A549 (cell line): Measurements from ENCODE around the gene SCNN1A. TPM values are rescaled to one million over a fixed set of nuclear protein-coding genes. Genes with fewer than 3 reads are reported as not detected.

Source experiments
- ATAC-seq, 2 experiments: fragments of 200-7000 bp in 1 of 2; fragments of >200 bp in 1 of 2; cut with Nextera tagmentation in 1 of 2; cut with Tn5 transposase in 1 of 2; 3 replicates each; pipeline versions ENCODE4 v1.8.0 to v1.9.1; 2018 to 2020; ENCODE audit warnings: mild to moderate bottlenecking in 1 of 2, moderate library complexity in 1 of 2
- CTCF ChIA-PET: fragments of 300-600 bp; sonication (Branson Sonifier 250); formaldehyde crosslinking; extraction: SDS; loops from one replicate; lab custom pipeline; 2021; ENCODE audit warnings: antibody characterized with exemption, inconsistent platforms; lab: Yijun Ruan, JAX
- POLR2A ChIA-PET: fragments of 350-600 bp; formaldehyde crosslinking; extraction: SDS; loops from one replicate; lab custom pipeline; 2021; ENCODE audit warnings: antibody characterized with exemption, inconsistent platforms; lab: Yijun Ruan, JAX
- DNase-seq, 2 experiments: peaks; one replicate each; pipeline versions ENCODE4 v3.0.0 to v3.0.0-alpha.2; 2011 to 2016; ENCODE audit warnings: low read depth in 1 of 2, low spot score in 1 of 2
- FAIRE-seq: peaks from 2 replicates; lab custom pipeline; 2011; peaks lifted over from hg19 to GRCh38; lab: Jason Lieb, UNC
- H3K27ac ChIP-seq, 2 experiments: fragments of >200 bp; sonication (Bioruptor Twin); formaldehyde crosslinking; 3 replicates each; pipeline ENCODE4 v1.5.1; 2016 to 2017
- H3K4me1 ChIP-seq: fragments of >200 bp; sonication (Bioruptor Twin); formaldehyde crosslinking; 3 replicates; pipeline ENCODE4 v1.6.1; 2016
- H3K4me2 ChIP-seq: fragments of >200 bp; sonication (Bioruptor Twin); formaldehyde crosslinking; 3 replicates; pipeline ENCODE4 v1.6.1; 2016
- H3K4me3 ChIP-seq: fragments of >200 bp; sonication (Bioruptor Twin); formaldehyde crosslinking; 3 replicates; pipeline ENCODE4 v1.5.1; 2016
- H3K9me3 ChIP-seq: fragments of >200 bp; sonication (Bioruptor Twin); formaldehyde crosslinking; 3 replicates; pipeline ENCODE4 v1.6.1; 2016
- BHLHE40 ChIP-seq: IDR thresholded peaks from 2 replicates; pipeline ENCODE4 v1.6.1; 2012; ENCODE audit warnings: low read depth, low read length, inconsistent platforms
- CBX2 ChIP-seq: fragments of 200-600 bp; sonication (generic); IDR thresholded peaks from 2 replicates; pipeline ENCODE4 v1.6.1; 2016; ENCODE audit warnings: low read depth, mild to moderate bottlenecking, borderline replicate concordance
- ELK1 ChIP-seq: fragments of 150-350 bp; IDR thresholded peaks from 2 replicates; pipeline ENCODE4 v1.6.1; 2014; ENCODE audit warnings: low read depth, mild to moderate bottlenecking, low read length
- FOSB ChIP-seq: fragments of 250-450 bp; sonication (Bioruptor Pico); IDR thresholded peaks from 2 replicates; pipeline ENCODE4 v1.5.0; 2020; ENCODE audit warnings: mild to moderate bottlenecking, moderate library complexity
- HMGXB4 ChIP-seq: fragments of 250-450 bp; sonication (Bioruptor Pico); IDR thresholded peaks from 2 replicates; pipeline ENCODE4 v1.5.0; 2021; ENCODE audit warnings: mild to moderate bottlenecking, moderate library complexity, borderline replicate concordance
- HOXB5 ChIP-seq: fragments of 250-450 bp; sonication (Bioruptor Pico); IDR thresholded peaks from 2 replicates; pipeline ENCODE4 v1.5.0; 2020; ENCODE audit warnings: mild to moderate bottlenecking, moderate library complexity
- JUN ChIP-seq, 2 experiments: fragments of >200 bp; sonication (Bioruptor Twin); formaldehyde crosslinking; IDR thresholded peaks; 2 replicates in 1 of 2; 3 replicates in 1 of 2; pipeline ENCODE4 v1.6.1; 2016 to 2017
- KDM1A ChIP-seq: fragments of 200-600 bp; sonication (generic); IDR thresholded peaks from 2 replicates; pipeline ENCODE4 v1.6.1; 2016; ENCODE audit warnings: low read depth, mild to moderate bottlenecking
- NFE2L2 ChIP-seq: fragments of 150-350 bp; conservative IDR thresholded peaks from 2 replicates; pipeline ENCODE4 v1.6.1; 2014; ENCODE audit warnings: low read length
- PHF8 ChIP-seq: fragments of 200-600 bp; sonication (generic); IDR thresholded peaks from 2 replicates; pipeline ENCODE4 v1.6.1; 2016; ENCODE audit warnings: low read depth, mild to moderate bottlenecking, antibody characterized with exemption, moderate library complexity, borderline replicate concordance
- POLR2AphosphoS2 ChIP-seq: conservative IDR thresholded peaks from 2 replicates; pipeline ENCODE4 v1.6.1; 2012; ENCODE audit warnings: low read length, improper control_type of control experiment, inconsistent platforms
- RARB ChIP-seq: fragments of 250-450 bp; sonication (Bioruptor Pico); IDR thresholded peaks from 2 replicates; pipeline ENCODE4 v1.8.0; 2021; ENCODE audit warnings: mild to moderate bottlenecking, moderate library complexity
- REST ChIP-seq: fragments of 200-600 bp; sonication (generic); IDR thresholded peaks from 2 replicates; pipeline ENCODE4 v1.6.1; 2016; ENCODE audit warnings: antibody characterized with exemption, mild to moderate bottlenecking, moderate library complexity
- RFX5 ChIP-seq: fragments of 450-650 bp; IDR thresholded peaks from 2 replicates; pipeline ENCODE4 v1.7.1; 2014; ENCODE audit warnings: antibody characterized with exemption, mild to moderate bottlenecking, moderate library complexity
- SMC3 ChIP-seq: fragments of >200 bp; sonication (Bioruptor Twin); formaldehyde crosslinking; IDR thresholded peaks from 3 replicates; pipeline ENCODE4 v1.6.1; 2018; ENCODE audit warnings: inconsistent platforms
- TFCP2L1 ChIP-seq: fragments of 250-450 bp; sonication (Bioruptor Pico); IDR thresholded peaks from 2 replicates; pipeline ENCODE4 v1.5.0; 2021; ENCODE audit warnings: mild to moderate bottlenecking
- TP53 ChIP-seq: fragments of 250-450 bp; sonication (Bioruptor Pico); IDR thresholded peaks from 2 replicates; pipeline ENCODE4 v1.5.0; 2021; ENCODE audit warnings: mild to moderate bottlenecking, moderate library complexity
- ZFP36 ChIP-seq: fragments of 450-650 bp; IDR thresholded peaks from 2 replicates; pipeline ENCODE4 v1.6.1; 2014; ENCODE audit warnings: borderline replicate concordance; ENCODE audit not compliant: partially characterized antibody
- WGBS: methylation state at CpG from one replicate; pipeline ENCODE4 v1.1.6; 2017; ENCODE audit errors: missing lambda C conversion rate; 5-methylcytosine and 5-hydroxymethylcytosine counted together
- polyA plus RNA-seq, 4 experiments: library from polyadenylated mRNA; depleted of rRNA in 3 of 4; stranded (reverse); fragments of >200 nt; fragmentation: RNase III in 1 of 4; extraction: RNeasy Plus Mini Kit Qiagen cat#74134 plus additional on column Dnase treatment in 1 of 4; gene quantifications; 2 replicates in 3 of 4; 3 replicates in 1 of 4; pipeline ENCODE4 v1.2.3, GENCODE V29; 2011 to 2017
- TF ChIP-seq, protein P1 (sequence below): IDR thresholded peaks from 2 replicates; pipeline ENCODE4 v1.6.1; 2012

The SCNN1A gene
- polyA plus RNA-seq, 2 of the 4 experiments (the other 2 are of a cell fraction): 6.0 to 7.0 TPM

DNA sequence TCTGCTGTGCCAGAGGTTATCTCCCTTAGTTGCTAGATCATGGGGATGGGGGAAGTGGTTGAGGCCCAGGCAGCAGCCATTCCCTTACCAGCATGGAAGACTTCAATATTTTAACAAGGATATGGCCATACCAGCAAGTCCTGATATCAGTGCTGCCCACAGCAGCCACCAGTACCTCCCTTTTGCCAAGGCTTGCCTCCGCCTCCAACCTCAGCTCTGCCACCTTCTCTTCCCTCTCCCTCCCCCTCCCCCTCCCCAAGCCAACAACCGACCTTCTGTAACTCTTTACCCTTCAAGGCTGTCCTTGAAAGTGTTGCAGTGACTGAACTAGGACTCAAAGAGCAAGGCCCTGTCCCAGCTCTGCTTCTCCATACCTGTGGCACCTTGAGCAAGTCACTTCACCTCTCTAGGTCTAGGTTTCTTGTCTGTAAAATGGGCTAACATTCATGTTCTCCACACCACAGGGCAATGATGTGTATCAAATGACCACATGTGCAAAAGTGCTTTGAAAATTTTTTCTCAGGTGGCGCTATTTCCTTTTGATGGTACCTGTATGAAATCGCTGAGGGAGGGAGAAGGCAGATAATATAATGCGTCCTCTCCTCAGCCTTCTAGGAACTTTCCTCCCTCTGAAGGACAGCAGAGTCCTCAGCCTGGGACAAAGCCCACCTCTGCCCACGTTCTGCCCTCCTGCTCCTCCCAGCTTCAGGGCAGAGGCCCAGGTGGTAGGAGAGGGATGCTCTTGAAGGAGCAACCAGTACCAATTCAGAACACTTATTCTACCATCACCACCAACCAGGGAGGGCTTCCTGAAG lies 50.2 kb downstream of the SCNN1A start:
- Histone ChIP-seq H3K4me1 (peaks cover 93% of the 10 kb centered on the region), H3K4me3 (no peak overlapping the region), H3K27ac (peak overlapping the region; percentile 81 to 95), H3K4me2 (peak overlapping the region; percentile 64), H3K9me3 (no peaks in the 10 kb centered on the region)
- 0 out of 2 replicates have a peak, but pooled peaks have one; percentile 38 for TF ChIP-seq TP53
- TF ChIP-seq, protein P1, sequence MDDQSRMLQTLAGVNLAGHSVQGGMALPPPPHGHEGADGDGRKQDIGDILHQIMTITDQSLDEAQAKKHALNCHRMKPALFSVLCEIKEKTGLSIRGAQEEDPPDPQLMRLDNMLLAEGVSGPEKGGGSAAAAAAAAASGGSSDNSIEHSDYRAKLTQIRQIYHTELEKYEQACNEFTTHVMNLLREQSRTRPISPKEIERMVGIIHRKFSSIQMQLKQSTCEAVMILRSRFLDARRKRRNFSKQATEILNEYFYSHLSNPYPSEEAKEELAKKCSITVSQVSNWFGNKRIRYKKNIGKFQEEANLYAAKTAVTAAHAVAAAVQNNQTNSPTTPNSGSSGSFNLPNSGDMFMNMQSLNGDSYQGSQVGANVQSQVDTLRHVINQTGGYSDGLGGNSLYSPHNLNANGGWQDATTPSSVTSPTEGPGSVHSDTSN: no peak
- TF ChIP-seq CBX2: no peak
- no peak for TF ChIP-seq ELK1
- TF ChIP-seq JUN (IDR thresholded peaks at IDR 0.05): peak in 1 of 2 experiments; percentile 6; a peak in 1 of 5 replicates
- no peak for TF ChIP-seq FOSB (CRISPR knock-in tag)
- no peak for TF ChIP-seq BHLHE40
- no peak for TF ChIP-seq HOXB5 (CRISPR knock-in tag)
- no peak for TF ChIP-seq NFE2L2
- no peak for TF ChIP-seq RARB (CRISPR knock-in tag)
- TF ChIP-seq HMGXB4 (CRISPR knock-in tag): peak; percentile 61; the same call in 1 of the 2 replicates
- no peak for TF ChIP-seq RFX5
- TF ChIP-seq REST: 0 out of 2 replicates have a peak, but pooled peaks have one; percentile 21
- TF ChIP-seq TFCP2L1 (CRISPR knock-in tag): 0 out of 2 replicates have a peak, but pooled peaks have one; percentile 21
- TF ChIP-seq POLR2AphosphoS2: 0 out of 2 replicates have a peak, but pooled peaks have one; percentile 59
- TF ChIP-seq ZFP36: peak; percentile 41
- TF ChIP-seq PHF8: no peak
- TF ChIP-seq KDM1A: peak; percentile 65; the same call in 1 of the 2 replicates
- TF ChIP-seq SMC3: no peak
- ATAC-seq: peak in 1 of 2 experiments; percentile 1; a peak in 1 of 6 replicates
- ChIA-PET POLR2A (interaction anchor here (0.6 to 1.5 kb wide), 3 partner anchors 38 to 168 kb away, joined by 3 to 8 read pairs (median 4); partner anchors contain the start of gene MRPL51), CTCF (interaction anchor here (0.9 to 29.7 kb wide), 16 partner anchors 10 to 213 kb away, joined by 3 to 705 read pairs (median 9); partner anchors contain the start of genes GAPDH, LTBR, SCNN1A and TNFRSF1A)
- DNase-seq: peak in 1 of 2 experiments; percentile 42
- WGBS: 68% methylated on average over 6 of the region's 6 CpGs
- no peak for FAIRE-seq
